ENCODE measurements around the gene SLC18A3.

SLC18A3 gene

DNA sequence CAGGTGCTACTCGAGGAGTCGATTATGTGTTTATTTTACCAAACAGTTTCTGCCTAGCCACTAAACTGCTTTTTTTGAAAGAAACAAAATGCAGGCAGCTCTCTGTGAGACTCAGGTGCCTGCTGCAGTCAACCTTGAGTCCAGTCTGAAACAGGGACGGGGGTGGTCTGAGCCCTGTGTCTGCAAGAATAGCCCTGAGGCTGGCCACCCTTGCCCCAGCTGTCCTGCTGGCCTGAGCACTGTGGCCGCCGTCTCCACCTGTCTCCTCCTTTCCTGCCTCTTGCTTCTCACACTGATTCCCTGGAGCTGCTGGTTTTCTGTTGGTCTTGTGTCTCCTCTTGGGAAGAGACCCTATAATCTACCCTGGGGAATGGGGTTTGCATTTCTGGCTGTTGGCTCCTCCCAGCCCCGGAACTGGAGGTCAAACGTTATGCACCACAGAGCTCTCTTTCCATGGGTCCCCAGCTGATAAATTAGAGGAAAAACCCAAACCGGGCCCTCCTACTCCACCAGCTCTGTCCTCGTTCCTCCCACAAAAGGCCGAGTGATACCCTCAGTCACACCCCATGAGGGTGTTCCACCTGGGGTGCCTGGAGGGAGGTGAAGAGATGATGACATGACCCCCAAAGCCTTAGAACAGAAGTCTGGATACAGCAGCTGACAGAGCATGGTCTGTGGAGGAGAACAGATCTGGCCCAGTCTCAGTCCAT, 15.0 kb upstream of the SLC18A3 start:
- DNase-seq (ENCODE audit: low read depth) = no peak
- no peak overlapping the region for H3K4me3 ChIP-seq (ENCODE audit: low read depth, low read length)

DNA sequence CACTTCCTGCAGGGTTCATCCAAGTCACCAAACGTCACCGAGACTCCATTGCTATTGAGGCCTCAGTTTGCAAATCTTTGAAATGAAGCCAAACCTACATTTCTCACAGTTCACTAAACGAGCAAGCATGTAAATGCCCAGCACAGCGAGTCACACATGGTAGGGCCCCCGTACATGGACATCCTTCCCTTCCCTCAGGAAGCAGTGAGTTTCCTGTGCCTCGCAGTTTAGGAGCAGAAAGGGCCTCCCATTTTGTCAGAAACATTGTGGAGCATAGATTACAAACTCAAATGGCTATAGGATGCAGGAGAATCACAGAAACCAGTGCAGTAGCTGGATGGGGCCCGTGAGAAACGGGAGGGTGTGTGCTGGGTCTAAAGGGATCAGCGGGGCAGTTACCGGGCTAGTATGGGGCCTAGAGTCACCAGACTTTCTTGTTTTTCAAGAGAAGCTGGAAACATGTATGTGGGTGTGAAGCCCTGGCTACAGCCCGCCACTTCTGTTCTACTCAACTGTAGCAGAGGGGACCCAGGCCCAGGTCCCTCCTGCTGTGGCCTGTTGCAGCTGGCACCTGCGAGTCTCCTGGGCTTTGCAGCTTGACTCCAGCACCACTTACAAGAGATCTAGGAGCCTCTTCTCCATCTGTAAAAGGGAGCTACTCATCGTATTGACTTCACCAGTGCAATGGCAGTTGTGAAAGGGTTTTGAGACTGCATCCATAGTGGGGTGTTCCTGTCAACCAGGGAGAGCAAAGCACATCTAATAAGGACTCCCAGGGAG, 14.2 kb upstream of the SLC18A3 start:
- no peak overlapping the region for H3K4me3 ChIP-seq (ENCODE audit: low read depth, low read length)
- DNase-seq (ENCODE audit: low read depth) = no peak

DNA sequence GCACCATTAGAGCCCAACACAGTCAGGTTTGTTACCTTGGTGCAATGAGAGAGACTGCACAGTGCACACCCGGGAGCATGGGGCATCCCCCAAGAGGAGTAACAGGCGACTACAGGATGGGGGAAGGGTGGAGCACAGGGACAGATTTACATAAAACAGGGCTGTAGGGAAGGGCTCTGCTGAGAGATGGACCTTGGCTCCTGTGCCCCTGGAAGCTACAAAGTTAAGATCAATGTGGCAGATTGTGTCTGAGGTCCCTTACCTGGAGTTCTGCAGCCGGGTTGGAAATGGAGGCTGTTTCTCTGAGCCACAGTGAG, 13.7 kb upstream of the SLC18A3 start:
- no peak overlapping the region for H3K4me3 ChIP-seq (ENCODE audit: low read depth, low read length)
- no peak for DNase-seq (ENCODE audit: low read depth)

DNA sequence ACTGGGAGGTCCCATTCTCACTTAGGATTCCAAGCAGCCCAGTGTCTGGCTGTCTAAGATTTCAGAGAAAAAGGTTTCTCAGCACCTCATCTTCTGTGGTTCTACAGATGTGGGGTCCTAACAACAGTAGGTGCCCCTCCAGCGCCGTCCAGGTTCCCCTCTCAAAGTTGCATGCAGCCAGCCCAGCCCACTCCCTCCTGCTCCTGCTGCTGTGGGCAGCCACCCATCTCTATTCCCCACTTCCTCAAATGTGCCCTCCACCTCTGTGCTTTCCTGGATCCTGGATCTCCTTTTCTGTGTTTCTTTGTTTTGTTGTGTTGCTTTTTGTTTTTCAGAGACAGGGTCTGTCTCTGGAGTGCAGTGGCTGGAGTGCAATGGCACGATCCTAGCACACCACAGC, 13.3 kb upstream of the SLC18A3 start:
- no peak overlapping the region for H3K4me3 ChIP-seq (ENCODE audit: low read depth, low read length)
- DNase-seq (ENCODE audit: low read depth) = no peak

DNA sequence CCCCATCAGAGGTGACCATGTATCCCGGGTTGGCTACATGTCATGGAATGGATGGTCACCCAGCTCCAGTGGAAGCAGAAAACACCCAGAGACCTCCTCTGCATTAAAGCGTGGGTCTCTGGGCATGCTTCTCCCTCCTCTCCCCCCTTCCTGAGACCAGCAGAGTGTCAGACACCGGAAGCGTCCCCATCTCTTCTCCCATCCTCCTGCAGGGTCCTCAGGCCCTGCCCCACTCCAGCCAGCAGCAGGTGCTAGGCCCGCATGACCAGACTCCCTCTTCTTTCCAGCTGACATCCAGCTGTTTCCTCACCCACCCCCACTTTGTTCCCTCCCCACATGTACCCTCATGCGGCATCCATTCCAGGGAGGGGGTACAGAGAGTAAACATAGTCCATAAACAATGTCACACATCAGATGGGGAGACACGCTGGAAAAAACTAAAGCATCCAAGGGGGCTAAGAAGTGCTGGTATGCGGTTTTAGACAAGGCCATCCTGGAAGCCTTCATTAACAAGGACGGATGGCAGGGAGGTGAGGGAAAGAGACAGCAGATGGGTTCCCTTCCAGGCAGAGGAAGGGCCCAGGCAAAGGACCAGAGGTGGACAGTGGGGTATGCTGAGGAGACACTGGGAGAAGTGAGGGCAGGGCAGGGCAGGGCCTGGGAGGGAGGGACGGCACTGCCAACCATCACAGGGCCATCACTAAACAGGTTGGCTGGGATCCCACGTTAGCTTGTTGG, 12.5 kb upstream of the SLC18A3 start:
- DNase-seq (ENCODE audit: low read depth) = no peak
- no peak overlapping the region for H3K4me3 ChIP-seq (ENCODE audit: low read depth, low read length)

DNA sequence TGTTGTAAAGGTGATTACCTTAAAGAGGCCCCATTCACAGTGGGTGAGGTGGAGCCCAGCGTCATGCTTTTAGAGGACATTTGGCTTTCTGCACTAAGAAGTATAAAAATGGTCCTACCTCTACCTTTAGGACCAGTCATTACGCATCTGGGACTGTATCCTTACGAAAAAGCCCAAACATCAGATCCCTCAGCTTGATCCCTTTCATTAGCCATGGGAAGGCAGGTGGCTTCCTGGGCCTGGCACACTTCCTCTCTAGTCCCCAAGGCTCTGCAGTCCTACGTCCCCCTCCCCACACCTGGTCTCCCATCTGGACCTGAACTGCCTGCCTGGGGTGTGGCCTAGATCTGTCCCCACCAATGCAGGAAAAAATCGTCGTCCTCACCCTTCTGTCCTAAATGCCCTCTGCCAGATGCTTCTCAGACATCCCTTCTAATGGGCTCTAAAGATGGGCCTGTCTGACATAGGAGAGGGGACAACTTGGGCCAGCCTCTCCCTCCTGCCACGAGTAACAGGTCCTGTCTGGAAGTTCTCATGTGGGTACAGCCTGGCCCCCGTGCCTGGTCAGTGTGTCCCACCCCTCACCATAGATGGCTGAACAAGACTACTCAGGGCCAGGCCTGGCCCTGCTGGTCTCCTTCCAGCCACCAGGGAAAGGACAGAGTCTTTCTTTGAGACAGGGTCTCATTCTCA, 11.8 kb upstream of the SLC18A3 start:
- DNase-seq (ENCODE audit: low read depth) = no peak
- H3K4me3 ChIP-seq (ENCODE audit: low read depth, low read length) = no peak overlapping the region

DNA sequence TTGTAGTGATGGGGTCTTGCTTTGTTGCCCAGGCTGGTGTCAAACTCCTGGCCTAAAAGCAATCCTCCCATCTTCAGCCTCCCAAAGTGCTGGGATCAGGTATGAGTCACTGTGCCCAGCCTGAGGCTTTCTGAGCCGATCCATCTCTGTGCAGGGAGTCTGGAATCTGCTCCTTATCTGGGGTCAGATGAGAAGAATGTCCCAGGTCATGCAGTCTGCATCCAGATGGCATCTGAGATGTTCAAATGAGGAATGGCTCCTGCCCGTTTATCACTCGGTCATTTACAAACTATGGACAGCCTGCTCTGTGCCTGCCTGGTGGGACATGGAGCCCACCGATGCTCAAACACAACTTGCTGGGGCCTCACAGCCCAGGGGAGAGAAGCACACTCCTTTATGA, 11.1 kb upstream of the SLC18A3 start:
- DNase-seq (ENCODE audit: low read depth) = no peak
- no peak overlapping the region for H3K4me3 ChIP-seq (ENCODE audit: low read depth, low read length)

DNA sequence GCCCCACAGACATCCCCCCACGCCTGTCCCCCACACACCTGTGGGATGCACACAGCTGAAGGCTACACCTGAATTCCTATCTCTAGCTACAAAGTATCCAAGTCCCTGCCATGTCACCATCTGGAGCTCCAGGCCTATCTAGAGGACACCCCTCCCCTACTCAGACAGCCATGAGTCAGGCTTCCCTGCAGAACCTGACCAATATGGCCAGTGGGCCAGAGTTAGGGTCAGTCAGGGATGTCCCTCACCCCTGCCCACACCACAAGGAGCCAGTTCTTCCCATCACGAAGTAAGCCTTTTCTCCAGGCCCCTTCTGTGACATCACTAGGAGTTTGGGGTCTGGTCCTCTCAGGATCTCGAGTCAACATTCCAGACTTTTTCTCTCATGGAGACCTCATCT, 10.6 kb upstream of the SLC18A3 start:
- no peak for DNase-seq (ENCODE audit: low read depth)
- H3K4me3 ChIP-seq (ENCODE audit: low read depth, low read length) = no peak overlapping the region

DNA sequence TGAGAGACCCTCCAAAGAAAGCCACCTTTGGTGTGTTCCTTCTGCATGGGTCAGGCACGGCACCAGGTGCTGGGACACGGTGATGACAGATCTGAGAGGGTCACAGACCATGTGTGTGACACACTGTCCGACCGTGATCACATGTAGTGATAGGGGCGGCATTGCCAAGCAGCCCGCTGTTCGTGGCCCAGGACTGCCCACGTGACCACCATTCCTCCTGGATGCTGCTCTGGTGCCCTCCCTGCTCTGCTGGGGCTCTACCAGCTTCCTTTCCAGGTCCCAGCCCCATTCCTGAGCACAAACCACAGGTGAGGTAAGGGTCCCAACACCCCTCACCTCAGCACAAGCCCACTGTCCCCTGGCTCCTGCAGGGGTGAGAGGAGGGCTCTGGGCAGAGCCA, 10.1 kb upstream of the SLC18A3 start:
- DNase-seq (ENCODE audit: low read depth) = no peak
- H3K4me3 ChIP-seq (ENCODE audit: low read depth, low read length) = no peak overlapping the region

DNA sequence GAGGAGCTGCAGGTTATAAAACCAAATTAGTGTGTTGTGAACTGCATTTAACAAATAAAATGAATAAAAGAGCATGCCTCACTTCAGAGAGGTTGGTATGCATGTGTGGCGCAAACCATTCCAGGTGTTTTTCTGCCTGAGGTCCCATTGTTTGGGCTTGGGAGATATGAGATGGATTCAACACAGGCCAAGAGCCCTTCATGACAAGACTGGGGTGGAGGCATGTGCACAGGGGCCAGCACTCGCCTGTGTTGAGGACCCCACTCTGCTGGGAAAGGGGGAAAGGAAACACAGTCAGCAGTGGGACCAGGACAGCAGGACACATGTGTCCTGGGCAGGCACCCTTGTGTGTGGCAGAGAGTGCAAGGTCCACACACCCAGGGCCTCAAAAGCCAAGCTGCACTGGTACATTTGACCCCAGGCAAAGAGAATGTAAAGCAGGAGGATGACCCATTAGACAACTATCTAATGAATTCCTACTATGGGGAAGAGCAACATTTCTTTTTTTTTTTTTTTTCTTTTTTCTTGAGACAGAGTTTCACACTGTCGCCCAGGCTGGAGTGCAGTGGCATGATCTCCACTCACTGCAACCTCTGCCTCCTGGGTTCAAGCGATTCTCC, 9.2 kb upstream of the SLC18A3 start:
- DNase-seq (ENCODE audit: low read depth) = no peak
- no peak overlapping the region for H3K4me3 ChIP-seq (ENCODE audit: low read depth, low read length)

DNA sequence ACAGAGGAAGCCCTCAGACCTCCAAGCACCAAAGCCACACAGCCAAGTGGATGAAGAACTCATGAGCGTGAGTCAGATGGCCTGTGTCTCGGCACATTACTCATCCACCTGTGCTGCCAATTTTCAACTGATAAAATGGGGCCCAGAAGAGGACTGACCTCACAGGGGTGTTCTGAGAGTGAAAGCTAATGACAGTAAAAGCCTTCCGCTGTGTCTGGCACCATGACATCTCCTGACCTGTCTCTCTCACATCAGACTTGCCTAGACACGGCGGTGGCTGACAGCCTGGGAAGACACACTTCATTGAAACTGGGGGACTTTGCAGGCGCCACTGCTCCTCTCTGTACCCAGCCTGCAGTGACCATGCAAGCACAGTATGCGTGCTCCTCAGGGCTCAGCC, 8.3 kb upstream of the SLC18A3 start:
- no peak for DNase-seq (ENCODE audit: low read depth)
- H3K4me3 ChIP-seq (ENCODE audit: low read depth, low read length) = no peak overlapping the region

DNA sequence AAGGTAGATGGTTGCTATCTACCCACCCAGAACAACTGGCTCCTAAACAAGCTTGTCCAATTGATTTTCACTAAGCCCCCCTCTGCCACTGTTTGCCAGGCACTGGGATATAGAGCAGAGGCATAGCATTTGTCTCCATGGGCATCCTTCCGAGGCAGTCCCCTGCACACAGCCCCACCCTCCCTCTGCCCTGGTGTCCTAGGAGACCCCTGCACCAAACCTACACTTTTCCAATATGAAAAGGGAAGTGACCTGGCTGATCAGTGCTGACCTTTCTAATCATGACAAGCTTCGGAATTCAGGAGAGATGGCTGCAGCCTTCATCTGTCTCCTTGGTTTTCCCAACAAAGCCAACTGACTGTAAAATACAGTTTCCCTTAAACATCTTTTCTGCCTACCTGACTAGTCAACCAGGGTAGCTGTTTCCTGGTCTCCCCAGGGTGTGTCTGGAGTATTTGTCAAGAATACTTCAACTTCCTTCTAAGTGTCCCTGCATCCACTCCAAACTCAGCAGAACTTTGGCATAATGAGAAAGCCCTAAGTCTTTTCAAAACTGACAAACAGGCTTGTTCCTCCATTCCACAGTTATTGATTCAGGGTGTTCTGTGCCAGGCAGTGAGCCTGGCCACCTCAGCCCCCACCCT, 7.6 kb upstream of the SLC18A3 start:
- H3K4me3 ChIP-seq (ENCODE audit: low read depth, low read length) = no peak overlapping the region
- no peak for DNase-seq (ENCODE audit: low read depth)

DNA sequence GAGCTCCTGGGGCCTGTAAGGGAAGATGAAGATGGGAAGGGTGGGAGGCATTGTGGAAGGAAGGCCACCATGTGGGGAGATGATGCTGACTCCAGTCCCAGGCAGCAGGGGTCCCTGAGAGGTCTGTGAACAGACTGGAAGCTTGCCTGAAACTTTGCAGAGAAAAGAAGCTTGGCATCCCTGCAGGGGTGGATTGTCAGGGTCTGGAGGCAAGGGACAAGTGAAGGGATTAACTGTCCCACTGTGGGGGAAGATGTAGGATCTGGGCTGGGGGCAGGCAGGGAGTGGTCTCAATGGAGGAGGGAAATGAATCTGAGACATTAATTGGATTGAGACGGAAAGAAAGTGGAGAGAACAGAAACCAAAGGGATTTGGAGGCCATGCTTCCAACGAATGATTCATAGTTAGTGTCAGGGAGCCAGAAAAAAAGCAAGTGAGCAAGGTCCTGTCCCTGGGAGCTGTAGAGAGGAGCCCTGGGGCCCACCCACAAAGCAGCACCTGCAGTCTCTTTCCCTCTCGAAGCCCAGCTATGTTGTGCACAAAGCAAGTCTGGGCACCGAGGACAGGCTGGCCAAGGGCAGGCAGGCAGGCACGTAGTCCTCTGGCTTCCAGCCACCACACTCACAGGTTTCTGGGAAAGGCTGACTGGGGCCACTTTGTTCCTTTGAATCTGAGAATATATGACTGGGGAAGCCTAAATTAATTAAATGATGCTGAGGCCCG, 4.7 kb upstream of the SLC18A3 start:
- no peak overlapping the region for H3K4me3 ChIP-seq (ENCODE audit: low read depth, low read length)
- DNase-seq (ENCODE audit: low read depth) = no peak

DNA sequence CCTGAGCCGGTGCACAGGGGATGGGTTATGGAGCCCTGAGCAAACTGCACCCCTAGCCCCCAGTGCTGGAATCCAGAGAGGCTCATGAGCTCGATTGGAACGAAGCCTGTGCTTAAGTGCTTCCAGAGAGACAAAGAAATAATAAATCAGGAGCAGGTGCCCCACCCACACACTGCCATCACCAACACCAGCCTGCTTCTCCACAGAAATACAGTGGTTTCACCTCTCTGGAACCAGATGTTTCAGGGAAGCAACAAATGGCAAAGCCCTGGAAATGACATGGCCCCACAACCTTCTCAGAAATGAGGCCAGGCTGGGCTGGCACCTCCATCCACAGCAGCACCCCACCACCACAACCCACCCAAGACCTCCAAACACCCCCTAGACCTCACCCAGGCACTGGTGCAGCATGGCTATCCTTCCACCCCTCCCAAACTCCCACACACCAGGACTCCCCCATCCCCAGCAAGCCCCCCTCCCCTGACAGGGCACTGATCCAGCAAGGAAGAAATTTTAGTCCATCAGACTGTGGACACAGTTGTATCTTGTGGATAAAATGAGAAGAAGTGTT, 4.1 kb upstream of the SLC18A3 start:
- no peak for DNase-seq (ENCODE audit: low read depth)
- no peak overlapping the region for H3K4me3 ChIP-seq (ENCODE audit: low read depth, low read length)

DNA sequence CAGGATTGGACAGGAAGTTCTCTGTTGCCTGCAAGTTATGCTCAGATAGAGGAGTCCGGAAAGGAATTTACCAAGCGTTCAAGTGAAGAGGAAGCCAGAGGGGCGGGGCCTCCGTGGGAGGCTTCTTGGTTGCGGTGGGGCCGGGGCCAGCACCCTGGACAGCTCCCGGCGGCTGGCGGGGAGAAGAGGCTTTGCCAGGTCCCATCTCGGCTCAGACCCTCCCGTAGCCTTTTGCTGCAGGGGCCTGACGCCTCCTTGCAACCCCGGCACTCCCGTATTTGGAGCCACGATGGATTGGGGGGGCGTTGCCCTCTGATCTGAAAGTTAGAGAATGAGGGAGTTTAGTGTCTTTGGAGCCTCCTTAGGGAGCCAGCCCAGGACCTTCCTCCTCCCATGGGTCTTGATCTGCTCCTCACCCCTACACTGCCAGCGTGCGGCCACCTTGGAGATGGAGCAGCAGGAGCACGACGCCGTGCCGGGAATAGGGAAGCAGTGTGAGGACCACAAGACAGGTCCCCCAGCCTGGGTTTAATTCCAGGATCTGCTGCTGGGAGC, 3.1 kb upstream of the SLC18A3 start:
- no peak overlapping the region for H3K4me3 ChIP-seq (ENCODE audit: low read depth, low read length)
- peak; percentile 22 for DNase-seq (ENCODE audit: low read depth)

DNA sequence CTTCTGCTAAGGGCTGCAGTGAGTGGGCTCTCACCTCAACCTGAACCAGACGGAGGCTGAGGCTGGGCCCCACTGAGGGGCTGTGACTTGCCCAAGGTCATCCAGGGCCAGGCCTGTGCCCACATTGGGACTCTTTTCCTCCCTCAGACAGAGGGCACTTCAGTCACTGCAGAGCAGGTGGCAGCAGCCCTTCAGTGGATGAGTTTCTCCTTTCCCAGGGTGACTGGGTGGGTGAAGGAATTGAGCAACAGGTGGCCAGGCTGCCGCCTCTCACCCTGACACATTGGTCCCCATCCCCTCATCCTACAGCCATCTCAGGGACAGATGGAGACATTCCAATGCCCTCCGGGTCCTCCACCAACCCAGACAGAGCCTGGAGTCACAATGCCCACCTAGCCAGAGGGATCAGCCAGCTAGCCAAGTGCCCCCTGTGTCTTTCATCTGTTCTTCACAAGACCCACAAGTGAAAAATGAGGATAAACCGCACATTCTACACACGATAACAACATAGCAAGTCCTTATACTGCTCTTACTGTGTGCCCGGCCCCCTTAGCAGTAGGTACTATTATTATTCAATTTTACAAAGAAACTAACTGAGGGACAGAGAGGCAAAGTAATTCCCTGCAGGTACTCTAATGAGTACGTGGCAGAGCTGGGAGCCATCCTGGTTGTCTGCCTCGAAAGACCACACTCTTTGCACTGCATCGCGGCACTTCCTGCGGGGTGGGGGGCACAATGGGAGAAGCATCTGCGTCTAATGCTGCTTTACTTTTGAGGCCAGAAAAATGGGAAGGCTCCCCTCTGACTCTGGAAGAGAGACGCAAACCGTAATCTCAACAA, 1.7 kb upstream of the SLC18A3 start:
- H3K4me3 ChIP-seq (ENCODE audit: low read depth, low read length) = no peak overlapping the region

DNA sequence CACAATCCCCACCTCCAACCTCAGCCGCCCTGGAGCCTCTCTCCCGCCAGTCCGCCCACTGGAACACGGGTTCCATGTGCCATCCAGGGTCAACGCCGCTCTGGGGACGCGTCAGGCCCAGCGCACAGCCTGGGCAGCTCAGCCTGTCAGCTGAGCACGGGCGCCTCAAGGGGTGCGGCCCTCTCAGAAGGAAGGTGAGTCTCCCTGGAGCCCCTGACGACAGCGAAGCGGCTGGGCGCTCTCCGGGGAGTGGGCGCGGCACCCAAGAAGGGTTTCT, 1.2 kb upstream of the SLC18A3 start:
- no peak overlapping the region for H3K4me3 ChIP-seq (ENCODE audit: low read depth, low read length)
- no peak for DNase-seq (ENCODE audit: low read depth)

More for the DNA sequence above, 1.7 kb upstream of the SLC18A3 start:
- DNase-seq (ENCODE audit: low read depth) = no peak
